Measurements from ENCODE around the gene PDE9A.

DNA sequence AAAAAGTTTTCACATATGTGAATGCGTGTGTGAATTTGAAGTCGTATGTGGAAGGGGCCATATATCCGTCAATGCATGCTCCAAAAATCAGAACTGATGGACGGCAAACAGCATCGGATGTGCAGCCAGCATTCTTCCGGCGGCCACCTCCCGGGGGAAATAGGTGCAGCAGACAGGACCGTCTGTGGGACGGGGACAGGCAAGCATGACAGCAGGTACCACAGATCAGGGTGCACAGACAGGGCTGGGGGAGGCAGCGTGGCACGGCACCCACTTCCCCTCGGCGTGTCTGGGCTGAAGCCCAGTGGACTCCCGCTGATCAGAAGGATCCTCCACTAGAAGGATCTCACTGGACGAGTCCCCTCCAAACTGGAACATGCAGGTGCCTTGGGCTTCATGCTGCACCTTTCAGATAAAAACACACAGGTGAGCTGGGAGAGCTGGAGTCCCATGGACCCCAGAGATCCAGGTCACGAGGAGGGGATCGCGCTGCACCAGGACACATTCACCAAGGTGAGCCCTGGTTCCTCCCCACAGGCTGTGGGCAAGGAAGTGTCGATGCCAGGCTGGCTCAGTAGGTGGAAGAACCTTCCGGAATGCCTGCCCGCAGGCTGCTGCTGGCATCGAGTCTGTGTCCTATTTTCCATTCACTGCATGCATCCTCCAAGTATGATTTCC is 25.3 kb downstream of the PDE9A start:
- TF ChIP-seq, protein P1, sequence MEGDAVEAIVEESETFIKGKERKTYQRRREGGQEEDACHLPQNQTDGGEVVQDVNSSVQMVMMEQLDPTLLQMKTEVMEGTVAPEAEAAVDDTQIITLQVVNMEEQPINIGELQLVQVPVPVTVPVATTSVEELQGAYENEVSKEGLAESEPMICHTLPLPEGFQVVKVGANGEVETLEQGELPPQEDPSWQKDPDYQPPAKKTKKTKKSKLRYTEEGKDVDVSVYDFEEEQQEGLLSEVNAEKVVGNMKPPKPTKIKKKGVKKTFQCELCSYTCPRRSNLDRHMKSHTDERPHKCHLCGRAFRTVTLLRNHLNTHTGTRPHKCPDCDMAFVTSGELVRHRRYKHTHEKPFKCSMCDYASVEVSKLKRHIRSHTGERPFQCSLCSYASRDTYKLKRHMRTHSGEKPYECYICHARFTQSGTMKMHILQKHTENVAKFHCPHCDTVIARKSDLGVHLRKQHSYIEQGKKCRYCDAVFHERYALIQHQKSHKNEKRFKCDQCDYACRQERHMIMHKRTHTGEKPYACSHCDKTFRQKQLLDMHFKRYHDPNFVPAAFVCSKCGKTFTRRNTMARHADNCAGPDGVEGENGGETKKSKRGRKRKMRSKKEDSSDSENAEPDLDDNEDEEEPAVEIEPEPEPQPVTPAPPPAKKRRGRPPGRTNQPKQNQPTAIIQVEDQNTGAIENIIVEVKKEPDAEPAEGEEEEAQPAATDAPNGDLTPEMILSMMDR (conservative IDR thresholded peaks at IDR 0.05; ENCODE audit: low read depth, low read length) = no peak
- TF ChIP-seq POLR2A (IDR thresholded peaks at IDR 0.05; ENCODE audit: low read depth, low read length) (no peak), RFX5 (IDR thresholded peaks at IDR 0.05; ENCODE audit: low read depth, low read length) (no peak), CEBPB (IDR thresholded peaks at IDR 0.05; ENCODE audit: low read depth, low read length) (no peak)
